K562 (cell line): Measurements from ENCODE around the gene MEAK7.

Experiments used
- ATF4 ChIP-seq: fragments of 450-650 bp; formaldehyde crosslinking; IDR thresholded peaks from 2 replicates; pipeline ENCODE4 v1.4.0; 2022; ENCODE audit warnings: mild to moderate bottlenecking, moderate library complexity
- CAMTA2 ChIP-seq: fragments of 250-450 bp; sonication (Bioruptor Pico); conservative IDR thresholded peaks from 2 replicates; pipeline ENCODE4 v1.5.1; 2022
- HDAC2 ChIP-seq: fragments of 450-650 bp; IDR thresholded peaks from 2 replicates; pipeline ENCODE4 v1.6.1; 2016; ENCODE audit warnings: mild to moderate bottlenecking
- KAT2B ChIP-seq: IDR thresholded peaks from one replicate; pipeline ENCODE4 v1.6.1; 2012; ENCODE audit warnings: low read depth, mild to moderate bottlenecking, control low read depth, inconsistent platforms, low read length, moderate library complexity
- NFYB ChIP-seq: IDR thresholded peaks from 2 replicates; pipeline ENCODE4 v1.6.1; 2011; ENCODE audit warnings: mild to moderate bottlenecking, moderate library complexity; ENCODE audit not compliant: insufficient read length; ENCODE audit errors: extremely low read depth
- POLR2AphosphoS5 ChIP-seq: IDR thresholded peaks from 2 replicates; pipeline ENCODE4 v1.6.1; 2011; ENCODE audit warnings: mild to moderate bottlenecking, low read depth, low read length, moderate library complexity; ENCODE audit not compliant: control insufficient read depth, insufficient read depth
- RAD21 ChIP-seq, 2 experiments: fragments of 250-450 bp in 1 of 2; fragments of 450-650 bp in 1 of 2; sonication (Bioruptor Pico) in 1 of 2; formaldehyde crosslinking in 1 of 2; IDR thresholded peaks in 1 of 2; conservative IDR thresholded peaks in 1 of 2; 2 replicates each; pipeline versions ENCODE4 v1.4.0 to v1.8.0; 2020 to 2022; ENCODE audit warnings: mild to moderate bottlenecking in 2 of 2, moderate library complexity in 1 of 2
- YY1 ChIP-seq, 3 experiments: IDR thresholded peaks; 2 replicates each; pipeline ENCODE4 v1.6.1; 2011; ENCODE audit warnings: low read length in 2 of 3, mild to moderate bottlenecking in 2 of 3, moderate library complexity in 2 of 3, borderline replicate concordance in 1 of 3, control low read depth in 1 of 3, low read depth in 1 of 3; ENCODE audit not compliant: insufficient read depth in 3 of 3, insufficient replicate concordance in 2 of 3, control insufficient read depth in 1 of 3, insufficient read length in 1 of 3; ENCODE audit errors: extremely low read depth in 1 of 3
- ZBTB33 ChIP-seq: sonication (generic); formaldehyde crosslinking; IDR thresholded peaks from 2 replicates; pipeline ENCODE4 v1.8.1; 2023; ENCODE audit warnings: mild to moderate bottlenecking, missing genetic modification reagents
- ZNF311 ChIP-seq: fragments of 250-450 bp; sonication (Bioruptor Pico); IDR thresholded peaks from 2 replicates; pipeline ENCODE4 v1.4.0; 2020; ENCODE audit warnings: mild to moderate bottlenecking, moderate library complexity

GRCh38 chr16:84476401-84476800, 28.1 kb downstream of the MEAK7 start:
- TF ChIP-seq ATF4, result no peak
- TF ChIP-seq ZBTB33 (CRISPR knock-in tag), result no peak
- no peak for TF ChIP-seq POLR2AphosphoS5
- no peak for TF ChIP-seq NFYB
- TF ChIP-seq ZNF311 (CRISPR knock-in tag), result no peak
- TF ChIP-seq RAD21 (CRISPR knock-in tag; conservative IDR thresholded peaks at IDR 0.05 in 1 of 2, IDR thresholded peaks at IDR 0.05 in 1 of 2), result no peak
- TF ChIP-seq CAMTA2, result no peak
- TF ChIP-seq YY1 (IDR thresholded peaks at IDR 0.05; ENCODE audit: borderline replicate concordance in 1 of 3, control insufficient read depth in 1 of 3, extremely low read depth in 1 of 3, insufficient read depth in 3 of 3, insufficient read length in 1 of 3, insufficient replicate concordance in 2 of 3, low read depth in 1 of 3, low read length in 2 of 3), result no peak
- TF ChIP-seq HDAC2, result no peak
- no peak for TF ChIP-seq KAT2B
